Mesodermal cell (in vitro differentiated cells): Measurements from ENCODE around the gene PTPRN2.
"Not testable (repeated sequence)": the region's sequence is repeated elsewhere in the genome, so short reads cannot be mapped to it uniquely, and the experiment has no call there.

Experiments
- H3K27ac ChIP-seq: 2 replicates; pipeline ENCODE4 v1.7.0; 2013; ENCODE audit warnings: mild to moderate bottlenecking, low read depth, low read length, moderate library complexity; ENCODE audit not compliant: severe bottlenecking
- H3K36me3 ChIP-seq: 2 replicates; pipeline ENCODE4 v1.7.1; 2013; ENCODE audit warnings: mild to moderate bottlenecking, low read length, moderate library complexity; ENCODE audit not compliant: control insufficient read depth, insufficient read depth
- H3K4me1 ChIP-seq: one replicate; pipeline ENCODE4 v1.7.1; 2013; ENCODE audit warnings: mild to moderate bottlenecking, low read length; ENCODE audit not compliant: insufficient read depth, control insufficient read depth, poor library complexity, severe bottlenecking
- H3K4me3 ChIP-seq: 2 replicates; pipeline ENCODE4 v1.7.0; 2013; ENCODE audit warnings: low read length, control low read depth, mild to moderate bottlenecking; ENCODE audit not compliant: insufficient read depth, poor library complexity, severe bottlenecking; ENCODE audit errors: extremely low read depth
- H3K9me3 ChIP-seq: 2 replicates; pipeline ENCODE4 v1.7.1; 2013; ENCODE audit warnings: mild to moderate bottlenecking, low read length, moderate library complexity; ENCODE audit not compliant: control insufficient read depth
- WGBS, 2 experiments: methylation state at CpG; one replicate each; pipeline ENCODE4 v1.1.5; 2013; ENCODE audit warnings: missing lambda C conversion rate in 2 of 2; ENCODE audit not compliant: insufficient coverage in 2 of 2; 5-methylcytosine and 5-hydroxymethylcytosine counted together

PTPRN2 gene

GRCh38 chr7:157668221-157668883, 919.3 kb downstream of the PTPRN2 start:
- H3K36me3 ChIP-seq: no peaks in the 10 kb centered on the region
- no peak overlapping the region for H3K27ac ChIP-seq
- H3K9me3 ChIP-seq: peaks cover 60% of the 10 kb centered on the region
- 82 to 85% methylated on average over 21 of the region's 22 CpGs for WGBS, 2 experiments
- no peak overlapping the region for H3K4me3 ChIP-seq
- no peaks in the 10 kb centered on the region for H3K4me1 ChIP-seq

- Histone ChIP-seq H3K9me3 (peaks cover 66% of the 10 kb centered on the region), H3K36me3 (no peaks in the 10 kb centered on the region), H3K4me3 (no peak overlapping the region), H3K4me1 (no peaks in the 10 kb centered on the region), H3K27ac (no peak overlapping the region)
- 78 to 82% methylated on average over 13 to 19 of the region's 19 CpGs for WGBS, 2 experiments
Measured at GRCh38 chr7:157667731-157668130, 919.9 kb downstream of the PTPRN2 start.

- Histone ChIP-seq H3K9me3 (peaks cover 68% of the 10 kb centered on the region), H3K36me3 (no peaks in the 10 kb centered on the region), H3K27ac (no peak overlapping the region), H3K4me3 (no peak overlapping the region), H3K4me1 (no peaks in the 10 kb centered on the region)
- 75 to 84% methylated on average over 12 of the region's 12 CpGs for WGBS, 2 experiments
Measured at GRCh38 chr7:157667261-157667660, 920.4 kb downstream of the PTPRN2 start.

GRCh38 chr7:157666530-157667040, 921.0 kb downstream of the PTPRN2 start:
- Histone ChIP-seq H3K36me3 (no peaks in the 10 kb centered on the region), H3K4me1 (no peaks in the 10 kb centered on the region), H3K9me3 (peaks cover 69% of the 10 kb centered on the region), H3K4me3 (no peak overlapping the region), H3K27ac (no peak overlapping the region)
- WGBS, 2 experiments: 79% methylated on average over 8 of the region's 11 CpGs

GRCh38 chr7:157665634-157665988, 922.0 kb downstream of the PTPRN2 start:
- not testable (repeated sequence) for H3K4me3 ChIP-seq, H3K4me1 ChIP-seq, H3K36me3 ChIP-seq, H3K27ac ChIP-seq
- WGBS, 2 experiments: 100% methylated on average over 1 of the region's 2 CpGs; no CpG with 5 or more reads in 1 of the 2 experiments
- H3K9me3 ChIP-seq: peaks cover 69% of the 10 kb centered on the region

- no peaks in the 10 kb centered on the region for H3K36me3 ChIP-seq
- H3K4me1 ChIP-seq: no peaks in the 10 kb centered on the region
- WGBS, 2 experiments: 78 to 82% methylated on average over 18 to 19 of the region's 21 CpGs
- H3K9me3 ChIP-seq: peaks cover 70% of the 10 kb centered on the region
- no peak overlapping the region for H3K4me3 ChIP-seq
- H3K27ac ChIP-seq: no peak overlapping the region
Measured at GRCh38 chr7:157664871-157665633, 922.6 kb downstream of the PTPRN2 start.

GRCh38 chr7:157664034-157664433, 923.6 kb downstream of the PTPRN2 start:
- Histone ChIP-seq H3K36me3 (no peaks in the 10 kb centered on the region), H3K27ac (no peak overlapping the region), H3K9me3 (peaks cover 74% of the 10 kb centered on the region), H3K4me3 (no peak overlapping the region), H3K4me1 (no peaks in the 10 kb centered on the region)
- 65 to 78% methylated on average over 9 to 14 of the region's 14 CpGs for WGBS, 2 experiments

- no peaks in the 10 kb centered on the region for H3K36me3 ChIP-seq
- no peak overlapping the region for H3K27ac ChIP-seq
- no peak overlapping the region for H3K4me3 ChIP-seq
- H3K4me1 ChIP-seq: no peaks in the 10 kb centered on the region
- 81 to 82% methylated on average over 29 to 33 of the region's 34 CpGs for WGBS, 2 experiments
- H3K9me3 ChIP-seq: peaks cover 67% of the 10 kb centered on the region
Measured at GRCh38 chr7:157662981-157663716, 924.5 kb downstream of the PTPRN2 start.

- H3K4me3 ChIP-seq: no peak overlapping the region
- H3K9me3 ChIP-seq: peaks cover 63% of the 10 kb centered on the region
- WGBS, 2 experiments: 77 to 78% methylated on average over 23 to 24 of the region's 26 CpGs
- no peak overlapping the region for H3K27ac ChIP-seq
- no peaks in the 10 kb centered on the region for H3K36me3 ChIP-seq
- H3K4me1 ChIP-seq: no peaks in the 10 kb centered on the region
Measured at GRCh38 chr7:157662110-157662791, 925.4 kb downstream of the PTPRN2 start.

- Histone ChIP-seq H3K27ac (no peak overlapping the region), H3K9me3 (peaks cover 61% of the 10 kb centered on the region), H3K36me3 (no peaks in the 10 kb centered on the region), H3K4me1 (no peaks in the 10 kb centered on the region), H3K4me3 (no peak overlapping the region)
- 75 to 91% methylated on average over 6 to 11 of the region's 11 CpGs for WGBS, 2 experiments
Measured at GRCh38 chr7:157661611-157661975, 926.0 kb downstream of the PTPRN2 start.
